Sigmoid colon (tissue), 4 donors: ENCODE data around the gene HPS5.
"Not testable (repeated sequence)": the region's sequence is repeated elsewhere in the genome, so short reads cannot be mapped to it uniquely, and the experiment has no call there.

Source experiments
- POLR2A ChIP-seq, 2 donors: fragments of 450-650 bp; IDR thresholded peaks; one replicate each; pipeline ENCODE4 v1.6.1; 2016; ENCODE audit warnings: antibody characterized with exemption in 2 of 2, mild to moderate bottlenecking in 2 of 2, moderate library complexity in 2 of 2
- POLR2AphosphoS5 ChIP-seq, 4 donors: sonication (generic); formaldehyde crosslinking; IDR thresholded peaks; one replicate each; pipeline ENCODE4 v1.6.1; 2017; ENCODE audit warnings: antibody characterized with exemption in 4 of 4
- TF ChIP-seq, protein P1 (sequence below), 4 experiments: fragments of 450-650 bp in 3 of 4; fragments of 200-600 bp in 1 of 4; IDR thresholded peaks; one replicate each; pipeline ENCODE4 v1.5.1; 2016 to 2019; ENCODE audit warnings: antibody characterized with exemption in 4 of 4, mild to moderate bottlenecking in 3 of 4, moderate library complexity in 2 of 4

DNA sequence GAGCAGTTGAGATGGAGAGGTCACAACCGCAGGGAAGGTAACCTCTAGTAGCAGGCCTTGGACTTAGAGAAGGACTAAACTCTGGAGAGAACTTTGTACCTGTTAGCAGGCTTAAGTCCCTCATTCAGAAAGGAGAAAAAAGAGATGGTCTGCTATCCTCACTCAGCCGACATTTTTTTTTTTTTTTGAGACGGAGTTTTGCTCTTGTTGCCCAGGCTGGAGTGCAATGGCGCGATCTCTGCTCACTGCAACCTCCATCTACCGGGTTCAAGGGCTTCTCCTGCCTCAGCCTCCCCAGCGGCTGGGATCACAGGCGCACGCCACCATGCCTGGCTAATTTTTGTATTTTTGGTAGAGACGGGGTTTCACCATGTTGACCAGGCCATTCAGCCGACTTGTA, 1.9 kb upstream of the HPS5 start:
- TF ChIP-seq, protein P1, sequence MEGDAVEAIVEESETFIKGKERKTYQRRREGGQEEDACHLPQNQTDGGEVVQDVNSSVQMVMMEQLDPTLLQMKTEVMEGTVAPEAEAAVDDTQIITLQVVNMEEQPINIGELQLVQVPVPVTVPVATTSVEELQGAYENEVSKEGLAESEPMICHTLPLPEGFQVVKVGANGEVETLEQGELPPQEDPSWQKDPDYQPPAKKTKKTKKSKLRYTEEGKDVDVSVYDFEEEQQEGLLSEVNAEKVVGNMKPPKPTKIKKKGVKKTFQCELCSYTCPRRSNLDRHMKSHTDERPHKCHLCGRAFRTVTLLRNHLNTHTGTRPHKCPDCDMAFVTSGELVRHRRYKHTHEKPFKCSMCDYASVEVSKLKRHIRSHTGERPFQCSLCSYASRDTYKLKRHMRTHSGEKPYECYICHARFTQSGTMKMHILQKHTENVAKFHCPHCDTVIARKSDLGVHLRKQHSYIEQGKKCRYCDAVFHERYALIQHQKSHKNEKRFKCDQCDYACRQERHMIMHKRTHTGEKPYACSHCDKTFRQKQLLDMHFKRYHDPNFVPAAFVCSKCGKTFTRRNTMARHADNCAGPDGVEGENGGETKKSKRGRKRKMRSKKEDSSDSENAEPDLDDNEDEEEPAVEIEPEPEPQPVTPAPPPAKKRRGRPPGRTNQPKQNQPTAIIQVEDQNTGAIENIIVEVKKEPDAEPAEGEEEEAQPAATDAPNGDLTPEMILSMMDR (IDR thresholded peaks at IDR 0.05), result not testable (repeated sequence)
- TF ChIP-seq POLR2A, POLR2AphosphoS5 (IDR thresholded peaks at IDR 0.05): not testable (repeated sequence)
